Measurements from ENCODE around the gene PHF11. TPM values are rescaled to one million over a fixed set of nuclear protein-coding genes. Genes with fewer than 3 reads are reported as not detected.
"Not testable (repeated sequence)": the region's sequence is repeated elsewhere in the genome, so short reads cannot be mapped to it uniquely, and the experiment has no call there.

Gene PHF11
- total and polyA plus RNA-seq, 2 donors (not counting 3 experiments of a cell fraction or from before 2014, with no cell fraction given), result 12.9 to 32.4 TPM

DNA sequence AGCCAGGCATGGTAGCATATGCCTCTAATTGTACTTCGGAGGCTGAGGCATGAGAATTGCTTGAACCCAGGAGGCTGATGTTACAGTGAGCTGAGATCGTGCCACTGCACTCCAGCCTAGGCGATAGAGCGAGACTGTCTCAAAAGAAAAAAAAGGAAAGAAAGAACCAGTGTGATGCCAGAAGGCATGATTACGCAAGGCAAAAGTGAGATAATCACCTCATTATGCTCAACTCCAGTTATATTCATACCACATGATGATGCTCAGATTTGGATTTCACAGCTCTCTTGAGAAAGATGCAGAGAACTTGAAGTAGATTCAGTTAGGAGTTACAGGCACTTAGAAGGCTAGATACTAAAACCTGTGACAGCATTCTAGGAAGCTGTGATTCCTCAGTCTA is 67.8 kb downstream of the PHF11 start:
- Histone ChIP-seq H4K20me1 (replicated peaks; ENCODE audit: control insufficient read depth, extremely low read depth, insufficient read depth, low read length) (no peaks in the 10 kb centered on the region), H3K9me3 (replicated peaks; ENCODE audit: control insufficient read depth, insufficient read depth, low read length) (no peaks in the 10 kb centered on the region), H3K79me2 (ENCODE audit: control insufficient read depth, insufficient read depth, low read length) (no peaks in the 10 kb centered on the region), H2AFZ (ENCODE audit: low read depth, low read length) (no peak overlapping the region), H3K9me1 (replicated peaks; ENCODE audit: control insufficient read depth, extremely low read depth, insufficient read depth, low read length) (no peaks in the 10 kb centered on the region), H3K9ac (replicated peaks; ENCODE audit: extremely low read depth, insufficient read depth, low read length) (no peak overlapping the region), H3K27ac (ENCODE audit: insufficient read depth, low read depth, low read length) (no peak overlapping the region), H3K4me2 (ENCODE audit: insufficient read depth, low read length) (no peak overlapping the region), H3K4me3 (replicated peaks in 1 of 3; ENCODE audit: insufficient read depth in 1 of 3, low read depth in 1 of 3, low read length in 3 of 3) (no peak overlapping the region), H3K4me1 (ENCODE audit: control insufficient read depth, extremely low read depth, insufficient read depth, low read length) (no peaks in the 10 kb centered on the region), H3K36me3 (ENCODE audit: control insufficient read depth in 2 of 2, extremely low read depth in 1 of 2, insufficient read depth in 2 of 2, low read length in 2 of 2) (peaks cover 1 to 4% of the 10 kb centered on the region in 2 experiments), H3K27me3 (ENCODE audit: control insufficient read depth in 2 of 2, insufficient read depth in 2 of 2, low read length in 2 of 2) (no peaks in the 10 kb centered on the region)
- DNase-seq (ENCODE audit: low read depth, low spot score) (no peak), FAIRE-seq (no peak)
- ChIA-PET CTCF (interaction anchor here (1.1 kb wide), 1 partner anchor 8 kb away, joined by 3 read pairs; no protein-coding TSS in a partner anchor), POLR2A (no interaction called here)
- TF ChIP-seq POLR2AphosphoS5 (IDR thresholded peaks at IDR 0.05; ENCODE audit: insufficient read depth, low read depth, low read length) (no peak), MYC (IDR thresholded peaks at IDR 0.05; ENCODE audit: low read depth, low read length) (no peak), FOS (IDR thresholded peaks at IDR 0.05; ENCODE audit: borderline replicate concordance, insufficient read depth, low read length) (no peak), EZH2 (IDR thresholded peaks at IDR 0.05; ENCODE audit: borderline replicate concordance, low read depth, low read length, severe bottlenecking) (no peak), JUN (IDR thresholded peaks at IDR 0.05; ENCODE audit: borderline replicate concordance, insufficient read depth, insufficient read length, low read depth) (no peak), GATA2 (IDR thresholded peaks at IDR 0.05; ENCODE audit: insufficient read depth, insufficient read length, low read depth, low read length) (no peak), POLR2A (IDR thresholded peaks at IDR 0.05; ENCODE audit: low read depth, low read length) (no peak)
- TF ChIP-seq, protein P1, sequence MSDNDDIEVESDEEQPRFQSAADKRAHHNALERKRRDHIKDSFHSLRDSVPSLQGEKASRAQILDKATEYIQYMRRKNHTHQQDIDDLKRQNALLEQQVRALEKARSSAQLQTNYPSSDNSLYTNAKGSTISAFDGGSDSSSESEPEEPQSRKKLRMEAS (IDR thresholded peaks at IDR 0.05; ENCODE audit: insufficient read depth, insufficient read length), result no peak
- TF ChIP-seq, protein P2, sequence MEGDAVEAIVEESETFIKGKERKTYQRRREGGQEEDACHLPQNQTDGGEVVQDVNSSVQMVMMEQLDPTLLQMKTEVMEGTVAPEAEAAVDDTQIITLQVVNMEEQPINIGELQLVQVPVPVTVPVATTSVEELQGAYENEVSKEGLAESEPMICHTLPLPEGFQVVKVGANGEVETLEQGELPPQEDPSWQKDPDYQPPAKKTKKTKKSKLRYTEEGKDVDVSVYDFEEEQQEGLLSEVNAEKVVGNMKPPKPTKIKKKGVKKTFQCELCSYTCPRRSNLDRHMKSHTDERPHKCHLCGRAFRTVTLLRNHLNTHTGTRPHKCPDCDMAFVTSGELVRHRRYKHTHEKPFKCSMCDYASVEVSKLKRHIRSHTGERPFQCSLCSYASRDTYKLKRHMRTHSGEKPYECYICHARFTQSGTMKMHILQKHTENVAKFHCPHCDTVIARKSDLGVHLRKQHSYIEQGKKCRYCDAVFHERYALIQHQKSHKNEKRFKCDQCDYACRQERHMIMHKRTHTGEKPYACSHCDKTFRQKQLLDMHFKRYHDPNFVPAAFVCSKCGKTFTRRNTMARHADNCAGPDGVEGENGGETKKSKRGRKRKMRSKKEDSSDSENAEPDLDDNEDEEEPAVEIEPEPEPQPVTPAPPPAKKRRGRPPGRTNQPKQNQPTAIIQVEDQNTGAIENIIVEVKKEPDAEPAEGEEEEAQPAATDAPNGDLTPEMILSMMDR (IDR thresholded peaks at IDR 0.05; ENCODE audit: extremely low read depth in 1 of 2, insufficient read depth in 1 of 2, low read depth in 1 of 2, low read length in 2 of 2), result no peak
- dilution Hi-C loops (cut with MboI; ENCODE audit: extremely low pct_ligation_motif_present, low sequenced_read_pairs) (no loop called here), intact Hi-C loops (cut with micrococcal nuclease) (no loop called here)
- no TSS peak for BruUV-seq (replicated peaks)

DNA sequence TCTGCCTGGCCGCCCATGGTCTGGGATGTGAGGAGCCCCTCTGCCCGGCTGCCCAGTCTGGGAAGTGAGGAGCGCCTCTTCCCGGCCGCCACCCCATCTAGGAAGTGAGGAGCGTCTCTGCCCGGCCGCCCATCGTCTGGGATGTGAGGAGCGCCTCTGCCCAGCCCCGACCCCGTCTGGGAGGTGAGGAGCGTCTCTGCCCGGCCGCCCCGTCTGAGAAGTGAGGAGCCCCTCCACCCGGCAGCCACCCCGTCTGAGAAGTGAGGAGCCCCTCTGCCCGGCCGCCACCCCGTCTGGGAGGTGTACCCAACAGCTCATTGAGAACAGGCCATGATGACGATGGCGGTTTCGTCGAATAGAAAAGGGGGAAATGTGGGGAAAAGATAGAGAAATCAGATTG is 69.7 kb downstream of the PHF11 start:
- BruUV-seq (replicated peaks); H3K9me3 ChIP-seq (replicated peaks; ENCODE audit: control insufficient read depth, insufficient read depth, low read length); H4K20me1 ChIP-seq (replicated peaks; ENCODE audit: control insufficient read depth, extremely low read depth, insufficient read depth, low read length); H3K27ac ChIP-seq (ENCODE audit: insufficient read depth, low read depth, low read length); POLR2A ChIA-PET; H3K9ac ChIP-seq (replicated peaks; ENCODE audit: extremely low read depth, insufficient read depth, low read length); dilution Hi-C loops (cut with MboI; ENCODE audit: extremely low pct_ligation_motif_present, low sequenced_read_pairs); H3K9me1 ChIP-seq (replicated peaks; ENCODE audit: control insufficient read depth, extremely low read depth, insufficient read depth, low read length); intact Hi-C loops (cut with micrococcal nuclease); H3K27me3 ChIP-seq (ENCODE audit: control insufficient read depth in 2 of 2, insufficient read depth in 2 of 2, low read length in 2 of 2); DNase-seq (ENCODE audit: low read depth, low spot score); H3K4me3 ChIP-seq (replicated peaks in 1 of 3; ENCODE audit: insufficient read depth in 1 of 3, low read depth in 1 of 3, low read length in 3 of 3); FAIRE-seq; H3K36me3 ChIP-seq (ENCODE audit: control insufficient read depth in 2 of 2, extremely low read depth in 1 of 2, insufficient read depth in 2 of 2, low read length in 2 of 2); H3K79me2 ChIP-seq (ENCODE audit: control insufficient read depth, insufficient read depth, low read length); CTCF ChIA-PET; H2AFZ ChIP-seq (ENCODE audit: low read depth, low read length); H3K4me1 ChIP-seq (ENCODE audit: control insufficient read depth, extremely low read depth, insufficient read depth, low read length); H3K4me2 ChIP-seq (ENCODE audit: insufficient read depth, low read length): not testable (repeated sequence)

Measured in endothelial cell of umbilical vein (primary cell).